Caco-2 (cell line): ENCODE results near the gene ATP8B3. TPM values are rescaled to one million over a fixed set of nuclear protein-coding genes. Genes with fewer than 3 reads are reported as not detected.

Experiments used
- BruUV-seq: library from RNA; stranded (reverse); fragments of 400-500 nt; replicated peaks from 2 replicates; lab custom pipeline; 2021; lab: Mats Ljungman, UMichigan
- CTCF ChIA-PET: fragments of 300-600 bp; sonication (Branson Sonifier 250); formaldehyde crosslinking; loops from one replicate; lab custom pipeline; 2022; ENCODE audit warnings: antibody characterized with exemption; lab: Charles Lee
- POLR2A ChIA-PET: fragments of 300-600 bp; sonication (Branson Sonifier 250); formaldehyde crosslinking; loops from one replicate; lab custom pipeline; 2022; ENCODE audit warnings: antibody characterized with exemption; lab: Charles Lee
- DNase-seq, 2 experiments: peaks; one replicate each; pipeline versions ENCODE4 v3.0.0 to v3.0.0-alpha.2; 2020 to 2022
- H3K27me3 ChIP-seq: replicated peaks from 2 replicates; pipeline ENCODE4 v1.6.0; 2011; ENCODE audit warnings: low read length; ENCODE audit not compliant: control insufficient read depth, insufficient read depth
- H3K36me3 ChIP-seq: 2 replicates; pipeline ENCODE4 v1.5.1; 2011; ENCODE audit warnings: low read length; ENCODE audit not compliant: control insufficient read depth, insufficient read depth
- H3K4me1 ChIP-seq: fragments of 250-450 bp; sonication (Bioruptor Pico); 2 replicates; pipeline ENCODE4 v1.5.1; 2020; ENCODE audit warnings: mild to moderate bottlenecking
- H3K4me3 ChIP-seq: 2 replicates; pipeline ENCODE4 v1.5.1; 2011; ENCODE audit warnings: low read depth, mild to moderate bottlenecking, control low read depth, low read length
- H3K9me3 ChIP-seq: fragments of 250-450 bp; sonication (Bioruptor Pico); 2 replicates; pipeline ENCODE4 v1.5.1; 2020; ENCODE audit warnings: mild to moderate bottlenecking, moderate library complexity
- H3K27ac Mint-ChIP-seq: one replicate; pipeline ENCODE4 v1.8.0; 2022; ENCODE audit warnings: mixed read lengths; ENCODE audit not compliant: unreplicated experiment
- H3K27me3 Mint-ChIP-seq: one replicate; pipeline ENCODE4 v1.8.0; 2022; ENCODE audit warnings: mixed read lengths; ENCODE audit not compliant: insufficient read depth, unreplicated experiment
- H3K36me3 Mint-ChIP-seq: one replicate; pipeline ENCODE4 v1.8.0; 2022; ENCODE audit warnings: mild to moderate bottlenecking, mixed read lengths; ENCODE audit not compliant: insufficient read depth, unreplicated experiment
- H3K4me1 Mint-ChIP-seq: one replicate; pipeline ENCODE4 v1.8.0; 2022; ENCODE audit warnings: low read depth, mixed read lengths; ENCODE audit not compliant: unreplicated experiment
- H3K4me3 Mint-ChIP-seq: one replicate; pipeline ENCODE4 v1.8.0; 2022; ENCODE audit warnings: mild to moderate bottlenecking, moderate library complexity, mixed read lengths; ENCODE audit not compliant: unreplicated experiment
- H3K9me3 Mint-ChIP-seq: one replicate; pipeline ENCODE4 v1.8.0; 2022; ENCODE audit warnings: mixed read lengths; ENCODE audit not compliant: unreplicated experiment
- intact Hi-C: fragments of 100-400 bp; cut with micrococcal nuclease; formaldehyde crosslinking; loops from one replicate; pipeline ENCODE4 v1.10.0; 2022; ENCODE audit not compliant: unreplicated experiment
- total RNA-seq: library from RNA; stranded (reverse); gene quantifications from 2 replicates; pipeline ENCODE4 v1.2.3, GENCODE V29; 2022
- TF ChIP-seq, protein P1 (sequence below), 2 experiments: fragments of 200-600 bp in 1 of 2; IDR thresholded peaks; 1 replicate in 1 of 2; 2 replicates in 1 of 2; pipeline versions ENCODE4 v1.5.1 to v1.8.0; 2011 to 2022; ENCODE audit warnings: antibody characterized with exemption in 1 of 2, control low read depth in 1 of 2, inconsistent platforms in 1 of 2, low read depth in 1 of 2, low read length in 1 of 2, mild to moderate bottlenecking in 1 of 2, moderate library complexity in 1 of 2; ENCODE audit not compliant: insufficient read depth in 1 of 2, severe bottlenecking in 1 of 2, unreplicated experiment in 1 of 2

Gene ATP8B3
- total RNA-seq, 1 experiment from 2014 or later: 0.45 TPM

DNA sequence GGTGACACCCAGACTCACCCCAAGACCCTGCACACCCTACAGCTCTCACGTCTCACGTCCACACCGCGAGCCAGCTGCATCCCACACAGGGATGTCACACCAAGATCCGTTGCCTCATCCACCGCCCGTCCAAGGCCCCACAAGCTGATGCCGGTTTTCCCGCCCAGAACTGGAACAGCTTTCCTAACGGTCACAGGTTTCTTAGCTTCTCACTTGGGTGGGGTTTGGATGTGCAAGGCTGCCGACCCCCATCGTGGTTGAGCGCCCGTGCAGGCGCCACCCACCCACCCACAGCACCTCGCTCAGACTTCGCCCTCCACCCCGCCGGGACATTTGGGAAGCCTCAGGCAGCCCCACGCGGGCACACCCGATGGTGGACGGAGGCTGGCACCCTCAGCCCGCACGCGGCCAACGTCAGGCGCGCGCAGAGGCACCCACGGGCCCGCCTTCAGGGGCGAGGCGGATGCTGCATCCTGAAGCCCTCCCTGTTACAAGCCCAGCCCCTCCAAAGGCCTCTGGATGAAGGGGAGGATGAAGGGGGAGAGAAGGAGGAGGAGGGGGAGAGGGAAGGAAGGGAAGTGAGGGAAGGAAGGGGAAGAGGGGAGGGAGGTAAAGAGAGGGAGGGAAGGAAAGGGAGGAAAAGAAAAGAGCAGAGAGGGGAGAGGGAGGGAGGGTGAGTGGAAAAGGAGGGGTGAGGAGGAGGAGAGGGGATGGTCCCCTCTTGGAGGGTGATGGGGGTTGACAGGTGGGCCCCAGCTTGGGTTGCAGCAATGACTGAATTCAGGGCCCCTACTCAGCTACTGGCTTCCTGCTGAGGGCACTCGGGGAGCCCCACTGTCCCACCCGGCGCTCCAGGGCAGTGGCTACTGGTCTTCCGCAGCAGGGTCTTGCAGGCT lies 45.9 kb downstream of the ATP8B3 start:
- intact Hi-C loops: no loop called here
- DNase-seq: no peak
- TF ChIP-seq, protein P1, sequence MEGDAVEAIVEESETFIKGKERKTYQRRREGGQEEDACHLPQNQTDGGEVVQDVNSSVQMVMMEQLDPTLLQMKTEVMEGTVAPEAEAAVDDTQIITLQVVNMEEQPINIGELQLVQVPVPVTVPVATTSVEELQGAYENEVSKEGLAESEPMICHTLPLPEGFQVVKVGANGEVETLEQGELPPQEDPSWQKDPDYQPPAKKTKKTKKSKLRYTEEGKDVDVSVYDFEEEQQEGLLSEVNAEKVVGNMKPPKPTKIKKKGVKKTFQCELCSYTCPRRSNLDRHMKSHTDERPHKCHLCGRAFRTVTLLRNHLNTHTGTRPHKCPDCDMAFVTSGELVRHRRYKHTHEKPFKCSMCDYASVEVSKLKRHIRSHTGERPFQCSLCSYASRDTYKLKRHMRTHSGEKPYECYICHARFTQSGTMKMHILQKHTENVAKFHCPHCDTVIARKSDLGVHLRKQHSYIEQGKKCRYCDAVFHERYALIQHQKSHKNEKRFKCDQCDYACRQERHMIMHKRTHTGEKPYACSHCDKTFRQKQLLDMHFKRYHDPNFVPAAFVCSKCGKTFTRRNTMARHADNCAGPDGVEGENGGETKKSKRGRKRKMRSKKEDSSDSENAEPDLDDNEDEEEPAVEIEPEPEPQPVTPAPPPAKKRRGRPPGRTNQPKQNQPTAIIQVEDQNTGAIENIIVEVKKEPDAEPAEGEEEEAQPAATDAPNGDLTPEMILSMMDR (IDR thresholded peaks at IDR 0.05; ENCODE audit: insufficient read depth in 1 of 2, low read depth in 1 of 2, low read length in 1 of 2, severe bottlenecking in 1 of 2, unreplicated experiment in 1 of 2): no peak
- Mint-ChIP-seq H3K4me1 (no peaks in the 10 kb centered on the region), H3K4me3 (no peak overlapping the region), H3K27ac (no peak overlapping the region), H3K27me3 (peaks cover 23% of the 10 kb centered on the region), H3K9me3 (peaks cover 9% of the 10 kb centered on the region), H3K36me3 (no peaks in the 10 kb centered on the region)
- CTCF ChIA-PET: interaction anchor here (2.0 kb wide), 1 partner anchor 94 kb away, joined by 9 read pairs; no protein-coding TSS in a partner anchor
- Histone ChIP-seq H3K36me3 (no peaks in the 10 kb centered on the region), H3K4me1 (no peaks in the 10 kb centered on the region), H3K4me3 (no peak overlapping the region), H3K9me3 (peaks cover 8% of the 10 kb centered on the region), H3K27me3 (no peaks in the 10 kb centered on the region; the same call in 1 of the 2 replicates)
- BruUV-seq: no TSS peak
- POLR2A ChIA-PET: no interaction called here

DNA sequence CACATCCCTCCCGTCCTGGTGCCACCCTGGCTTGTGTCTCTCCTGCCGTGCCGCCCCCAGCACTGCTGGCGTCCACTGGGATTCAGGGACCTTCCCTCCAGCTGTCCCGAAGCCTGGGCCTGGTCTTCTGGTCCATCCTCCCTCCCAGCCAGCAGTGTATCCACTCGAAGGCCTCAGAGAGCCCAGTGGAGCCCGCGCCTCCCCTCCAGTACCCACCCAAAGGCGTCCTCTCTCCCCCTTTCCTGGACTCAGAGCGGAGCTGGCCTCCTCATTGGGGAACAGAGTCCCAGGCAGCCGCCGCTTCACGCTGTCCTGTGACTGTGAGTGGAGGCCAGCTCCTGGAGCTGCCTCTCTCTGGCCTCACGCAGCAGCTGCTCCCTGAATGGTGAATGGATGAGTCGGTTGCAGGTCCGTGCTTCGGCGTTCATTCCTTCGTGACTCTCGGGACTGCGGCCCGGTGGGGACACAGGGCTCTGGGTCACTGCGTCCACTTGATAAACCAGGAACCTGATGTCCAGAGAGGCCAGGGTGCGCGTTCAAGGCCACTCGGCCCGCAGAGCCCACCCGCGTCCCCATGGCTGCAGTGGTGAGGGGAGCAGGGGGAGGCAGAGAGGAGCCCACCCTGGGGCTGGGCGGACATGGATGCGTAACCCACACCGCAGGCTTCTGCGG lies 46.7 kb downstream of the ATP8B3 start:
- no peaks in the 10 kb centered on the region for H3K9me3 ChIP-seq
- Mint-ChIP-seq H3K4me1 (no peaks in the 10 kb centered on the region), H3K27ac (no peak overlapping the region), H3K9me3 (peaks cover 1% of the 10 kb centered on the region), H3K27me3 (peaks cover 28% of the 10 kb centered on the region), H3K36me3 (no peaks in the 10 kb centered on the region), H3K4me3 (no peak overlapping the region)
- TF ChIP-seq, protein P1 (IDR thresholded peaks at IDR 0.05; ENCODE audit: insufficient read depth in 1 of 2, low read depth in 1 of 2, low read length in 1 of 2, severe bottlenecking in 1 of 2, unreplicated experiment in 1 of 2): no peak
- POLR2A ChIA-PET: no interaction called here
- no peaks in the 10 kb centered on the region for H3K4me1 ChIP-seq
- intact Hi-C loops: no loop called here
- no peaks in the 10 kb centered on the region for H3K36me3 ChIP-seq
- CTCF ChIA-PET: interaction anchor here (2.0 kb wide), 1 partner anchor 93 kb away, joined by 9 read pairs; no protein-coding TSS in a partner anchor
- BruUV-seq: no TSS peak
- no peak for DNase-seq
- no peak overlapping the region for H3K4me3 ChIP-seq
- no peaks in the 10 kb centered on the region; the same call in 1 of the 2 replicates for H3K27me3 ChIP-seq

DNA sequence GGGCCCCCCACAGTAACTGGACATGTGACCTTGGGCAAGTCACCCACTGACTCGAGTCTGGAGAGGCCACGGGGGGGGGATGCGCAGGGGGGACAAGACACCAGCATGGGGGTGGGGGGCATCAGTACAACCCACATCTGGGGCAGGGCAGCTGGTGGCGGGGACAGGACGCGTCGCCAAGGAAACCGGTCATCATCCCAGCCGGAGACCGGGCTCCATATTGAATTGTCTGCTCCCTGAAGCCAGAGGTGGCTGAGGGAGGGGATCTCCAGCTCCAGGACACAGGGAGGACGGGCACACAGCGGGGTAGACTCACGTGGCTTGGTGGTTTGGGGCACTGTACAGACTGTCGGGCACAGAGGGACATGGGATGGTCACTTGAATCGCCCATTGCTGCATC lies 47.3 kb downstream of the ATP8B3 start:
- TF ChIP-seq, protein P1 (IDR thresholded peaks at IDR 0.05; ENCODE audit: insufficient read depth in 1 of 2, low read depth in 1 of 2, low read length in 1 of 2, severe bottlenecking in 1 of 2, unreplicated experiment in 1 of 2): no peak
- Mint-ChIP-seq H3K4me1 (no peaks in the 10 kb centered on the region), H3K36me3 (no peaks in the 10 kb centered on the region), H3K4me3 (no peak overlapping the region), H3K9me3 (no peaks in the 10 kb centered on the region), H3K27me3 (peaks cover 28% of the 10 kb centered on the region), H3K27ac (no peak overlapping the region)
- DNase-seq: no peak
- H3K27me3 ChIP-seq: no peaks in the 10 kb centered on the region; the same call in 1 of the 2 replicates
- H3K4me3 ChIP-seq: no peak overlapping the region
- intact Hi-C loops: no loop called here
- no TSS peak for BruUV-seq
- ChIA-PET CTCF (no interaction called here), POLR2A (interaction anchor here (0.7 kb wide), 1 partner anchor 14 kb away, joined by 3 read pairs; no protein-coding TSS in a partner anchor)
- H3K36me3 ChIP-seq: no peaks in the 10 kb centered on the region
- no peaks in the 10 kb centered on the region for H3K9me3 ChIP-seq
- H3K4me1 ChIP-seq: no peaks in the 10 kb centered on the region
